ENCODE data around the gene ADGRD1.

The ADGRD1 gene

GRCh38 chr12:131008913-131009270 lies 55.2 kb downstream of the ADGRD1 start:
- no peak for DNase-seq

GRCh38 chr12:131009595-131010395 lies 56.1 kb downstream of the ADGRD1 start:
- no peak for DNase-seq

GRCh38 chr12:131010396-131011131 lies 56.9 kb downstream of the ADGRD1 start:
- DNase-seq, result no peak

GRCh38 chr12:131011165-131012079 lies 57.7 kb downstream of the ADGRD1 start:
- DNase-seq, result no peak

- DNase-seq, result no peak
Measured at GRCh38 chr12:131012279-131013069, 58.8 kb downstream of the ADGRD1 start.

- DNase-seq, result no peak
Measured at GRCh38 chr12:131013118-131013517, 59.4 kb downstream of the ADGRD1 start.

GRCh38 chr12:131014343-131014742 lies 60.6 kb downstream of the ADGRD1 start:
- DNase-seq, result no peak

GRCh38 chr12:131015581-131016337 lies 62.1 kb downstream of the ADGRD1 start:
- DNase-seq, result no peak

GRCh38 chr12:131017477-131017991 lies 63.8 kb downstream of the ADGRD1 start:
- no peak for DNase-seq

GRCh38 chr12:131018019-131018620 lies 64.4 kb downstream of the ADGRD1 start:
- DNase-seq, result no peak

- DNase-seq, result no peak
Measured at GRCh38 chr12:131018808-131019397, 65.2 kb downstream of the ADGRD1 start.

- DNase-seq, result no peak
Measured at GRCh38 chr12:131020326-131021153, 66.8 kb downstream of the ADGRD1 start.

GRCh38 chr12:131021154-131021541 lies 67.4 kb downstream of the ADGRD1 start:
- no peak for DNase-seq

- DNase-seq, result no peak
Measured at GRCh38 chr12:131024026-131024425, 70.3 kb downstream of the ADGRD1 start.

- DNase-seq, result no peak
Measured at GRCh38 chr12:131024721-131025120, 71.0 kb downstream of the ADGRD1 start.

GRCh38 chr12:131025234-131025633 lies 71.5 kb downstream of the ADGRD1 start:
- DNase-seq, result no peak

- no peak for DNase-seq
Measured at GRCh38 chr12:131025939-131026702, 72.4 kb downstream of the ADGRD1 start.

- DNase-seq, result no peak
Measured at GRCh38 chr12:131026754-131027153, 73.0 kb downstream of the ADGRD1 start.

GRCh38 chr12:131027264-131027663 lies 73.6 kb downstream of the ADGRD1 start:
- DNase-seq, result no peak
